HG02884 (cell line): ENCODE results near the gene FCHO1.
A peak's percentile ranks its signal among the peaks of the same experiment; 100 is the strongest.
"Not testable (repeated sequence)": the region's sequence is repeated elsewhere in the genome, so short reads cannot be mapped to it uniquely, and the experiment has no call there.

Experiments used
- ATAC-seq: cut with Tn5 transposase; IDR thresholded peaks from one replicate; pipeline ENCODE4 v1.9.1; 2021; ENCODE audit warnings: mild to moderate bottlenecking, moderate library complexity; ENCODE audit not compliant: unreplicated experiment

Gene FCHO1

GRCh38 chr19:17762505-17763229 lies 11.4 kb downstream of the FCHO1 start:
- ATAC-seq = no peak

- ATAC-seq = no peak
Observed at GRCh38 chr19:17764348-17764747, 13.1 kb downstream of the FCHO1 start.

GRCh38 chr19:17765069-17765618 lies 13.9 kb downstream of the FCHO1 start:
- no peak for ATAC-seq

GRCh38 chr19:17766543-17767131 lies 15.4 kb downstream of the FCHO1 start:
- no peak for ATAC-seq

- ATAC-seq = no peak
Observed at GRCh38 chr19:17767559-17767958, 16.3 kb downstream of the FCHO1 start.

- no peak for ATAC-seq
Observed at GRCh38 chr19:17770613-17771012, 19.3 kb downstream of the FCHO1 start.

GRCh38 chr19:17772172-17772571 lies 20.9 kb downstream of the FCHO1 start:
- ATAC-seq = no peak

GRCh38 chr19:17775245-17775927 lies 24.1 kb downstream of the FCHO1 start:
- no peak for ATAC-seq

- ATAC-seq = peak; percentile 49
Observed at GRCh38 chr19:17775991-17776803, 24.9 kb downstream of the FCHO1 start.

GRCh38 chr19:17777840-17778239 lies 26.6 kb downstream of the FCHO1 start:
- ATAC-seq = not testable (repeated sequence)

GRCh38 chr19:17778251-17778967 lies 27.1 kb downstream of the FCHO1 start:
- no peak for ATAC-seq

GRCh38 chr19:17778968-17779929 lies 28.0 kb downstream of the FCHO1 start:
- no peak for ATAC-seq

GRCh38 chr19:17780781-17781180 lies 29.5 kb downstream of the FCHO1 start:
- no peak for ATAC-seq

GRCh38 chr19:17783721-17784120 lies 32.4 kb downstream of the FCHO1 start:
- not testable (repeated sequence) for ATAC-seq

GRCh38 chr19:17784201-17785008 lies 33.1 kb downstream of the FCHO1 start:
- no peak for ATAC-seq

- no peak for ATAC-seq
Observed at GRCh38 chr19:17787274-17787913, 36.1 kb downstream of the FCHO1 start.

GRCh38 chr19:17788632-17789031 lies 37.4 kb downstream of the FCHO1 start:
- ATAC-seq = no peak
